ENCODE data around the gene MAEA. TPM values are rescaled to one million over a fixed set of nuclear protein-coding genes. Genes with fewer than 3 reads are reported as not detected.
"Not testable (repeated sequence)": the region's sequence is repeated elsewhere in the genome, so short reads cannot be mapped to it uniquely, and the experiment has no call there.

The MAEA gene
- total RNA-seq, 1 experiment from 2014 or later = 45.5 TPM

- in situ Hi-C loops (cut with HindIII; ENCODE audit: low pct_unique_long_range_greater_than_20kb, low sequenced_read_pairs) = no loop called here
- no peak for DNase-seq (ENCODE audit: low read depth, low spot score)
These were observed 22.6 kb upstream of the MAEA start for GRCh38 chr4:1266881-1267763.

GRCh38 chr4:1269209-1269608, 20.5 kb upstream of the MAEA start:
- in situ Hi-C loops (cut with HindIII; ENCODE audit: low pct_unique_long_range_greater_than_20kb, low sequenced_read_pairs) = no loop called here

GRCh38 chr4:1271686-1272085, 18.0 kb upstream of the MAEA start:
- in situ Hi-C loops (cut with HindIII; ENCODE audit: low pct_unique_long_range_greater_than_20kb, low sequenced_read_pairs) = no loop called here
- no peak for DNase-seq (ENCODE audit: low read depth, low spot score)

More at GRCh38 chr4:1269209-1269608, 20.5 kb upstream of the MAEA start:
- no peak for DNase-seq (ENCODE audit: low read depth, low spot score)

GRCh38 chr4:1274871-1275270, 14.8 kb upstream of the MAEA start:
- DNase-seq (ENCODE audit: low read depth, low spot score) = no peak
- in situ Hi-C loops (cut with HindIII; ENCODE audit: low pct_unique_long_range_greater_than_20kb, low sequenced_read_pairs) = no loop called here

GRCh38 chr4:1276984-1277383, 12.7 kb upstream of the MAEA start:
- in situ Hi-C loops (cut with HindIII; ENCODE audit: low pct_unique_long_range_greater_than_20kb, low sequenced_read_pairs) = no loop called here
- DNase-seq (ENCODE audit: low read depth, low spot score) = no peak

GRCh38 chr4:1277667-1278665, 11.7 kb upstream of the MAEA start:
- no peak for DNase-seq (ENCODE audit: low read depth, low spot score)
- in situ Hi-C loops (cut with HindIII; ENCODE audit: low pct_unique_long_range_greater_than_20kb, low sequenced_read_pairs) = no loop called here

GRCh38 chr4:1279253-1279652, 10.4 kb upstream of the MAEA start:
- DNase-seq (ENCODE audit: low read depth, low spot score) = no peak
- in situ Hi-C loops (cut with HindIII; ENCODE audit: low pct_unique_long_range_greater_than_20kb, low sequenced_read_pairs) = no loop called here

GRCh38 chr4:1283711-1284110, 6.0 kb upstream of the MAEA start:
- in situ Hi-C loops (cut with HindIII; ENCODE audit: low pct_unique_long_range_greater_than_20kb, low sequenced_read_pairs) = no loop called here
- no peak for DNase-seq (ENCODE audit: low read depth, low spot score)

GRCh38 chr4:1285151-1285789, 4.4 kb upstream of the MAEA start:
- no peak for DNase-seq (ENCODE audit: low read depth, low spot score)
- in situ Hi-C loops (cut with HindIII; ENCODE audit: low pct_unique_long_range_greater_than_20kb, low sequenced_read_pairs) = no loop called here

- peak; percentile 59 for DNase-seq (ENCODE audit: low read depth, low spot score)
- in situ Hi-C loops (cut with HindIII; ENCODE audit: low pct_unique_long_range_greater_than_20kb, low sequenced_read_pairs) = no loop called here
These were observed 3.7 kb upstream of the MAEA start for GRCh38 chr4:1285790-1286553.

GRCh38 chr4:1288786-1289185, 905 bp upstream of the MAEA start:
- no peak for DNase-seq (ENCODE audit: low read depth, low spot score)
- in situ Hi-C loops (cut with HindIII; ENCODE audit: low pct_unique_long_range_greater_than_20kb, low sequenced_read_pairs) = no loop called here

GRCh38 chr4:1290165-1290977, 680 bp downstream of the MAEA start:
- no peak for DNase-seq (ENCODE audit: low read depth, low spot score)
- in situ Hi-C loops (cut with HindIII; ENCODE audit: low pct_unique_long_range_greater_than_20kb, low sequenced_read_pairs) = no loop called here

- in situ Hi-C loops (cut with HindIII; ENCODE audit: low pct_unique_long_range_greater_than_20kb, low sequenced_read_pairs) = no loop called here
- DNase-seq (ENCODE audit: low read depth, low spot score) = no peak
These were observed 1.4 kb downstream of the MAEA start for GRCh38 chr4:1291091-1291490.

- in situ Hi-C loops (cut with HindIII; ENCODE audit: low pct_unique_long_range_greater_than_20kb, low sequenced_read_pairs) = no loop called here
- DNase-seq (ENCODE audit: low read depth, low spot score) = no peak
These were observed 2.5 kb downstream of the MAEA start for GRCh38 chr4:1291996-1292702.

GRCh38 chr4:1292703-1293011, 3.0 kb downstream of the MAEA start:
- DNase-seq (ENCODE audit: low read depth, low spot score); in situ Hi-C loops (cut with HindIII; ENCODE audit: low pct_unique_long_range_greater_than_20kb, low sequenced_read_pairs): not testable (repeated sequence)

GRCh38 chr4:1293531-1293941, 3.8 kb downstream of the MAEA start:
- in situ Hi-C loops (cut with HindIII; ENCODE audit: low pct_unique_long_range_greater_than_20kb, low sequenced_read_pairs) = no loop called here
- DNase-seq (ENCODE audit: low read depth, low spot score) = no peak
